HG02610 (cell line): Measurements from ENCODE around the gene UNC45A.

ENCODE experiments used
- ATAC-seq: cut with Tn5 transposase; IDR thresholded peaks from one replicate; pipeline ENCODE4 v1.9.1; 2021; ENCODE audit warnings: mild to moderate bottlenecking, moderate library complexity; ENCODE audit not compliant: unreplicated experiment

UNC45A gene

GRCh38 chr15:90942354-90943120 lies 7.5 kb downstream of the UNC45A start:
- ATAC-seq: no peak

GRCh38 chr15:90945091-90945490 lies 10.0 kb downstream of the UNC45A start:
- no peak for ATAC-seq

GRCh38 chr15:90946538-90946937 lies 11.5 kb downstream of the UNC45A start:
- no peak for ATAC-seq

GRCh38 chr15:90946941-90947576 lies 12.0 kb downstream of the UNC45A start:
- ATAC-seq: no peak

GRCh38 chr15:90947577-90948357 lies 12.7 kb downstream of the UNC45A start:
- no peak for ATAC-seq

DNA sequence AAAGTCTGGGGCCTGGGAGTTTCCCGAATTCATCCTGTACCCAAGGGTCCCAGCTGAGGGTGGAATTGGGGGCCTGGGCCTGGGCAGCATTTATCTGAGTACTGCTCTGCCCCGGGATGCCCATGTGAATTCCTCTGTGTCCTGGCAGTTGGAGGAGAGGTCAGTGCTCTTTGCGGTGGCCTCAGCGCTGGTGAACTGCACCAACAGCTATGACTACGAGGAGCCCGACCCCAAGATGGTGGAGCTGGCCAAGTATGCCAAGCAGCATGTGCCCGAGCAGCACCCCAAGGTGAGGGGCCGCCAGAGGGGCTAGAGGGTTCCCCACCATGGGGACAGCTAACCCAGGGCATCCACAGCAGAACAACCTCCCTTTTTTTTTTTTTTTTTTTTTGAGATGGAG lies 13.4 kb downstream of the UNC45A start:
- ATAC-seq: no peak

- no peak for ATAC-seq
These were observed 15.0 kb downstream of the UNC45A start for GRCh38 chr15:90949979-90950675.

- no peak for ATAC-seq
These were observed 15.6 kb downstream of the UNC45A start for GRCh38 chr15:90950676-90951075.

DNA sequence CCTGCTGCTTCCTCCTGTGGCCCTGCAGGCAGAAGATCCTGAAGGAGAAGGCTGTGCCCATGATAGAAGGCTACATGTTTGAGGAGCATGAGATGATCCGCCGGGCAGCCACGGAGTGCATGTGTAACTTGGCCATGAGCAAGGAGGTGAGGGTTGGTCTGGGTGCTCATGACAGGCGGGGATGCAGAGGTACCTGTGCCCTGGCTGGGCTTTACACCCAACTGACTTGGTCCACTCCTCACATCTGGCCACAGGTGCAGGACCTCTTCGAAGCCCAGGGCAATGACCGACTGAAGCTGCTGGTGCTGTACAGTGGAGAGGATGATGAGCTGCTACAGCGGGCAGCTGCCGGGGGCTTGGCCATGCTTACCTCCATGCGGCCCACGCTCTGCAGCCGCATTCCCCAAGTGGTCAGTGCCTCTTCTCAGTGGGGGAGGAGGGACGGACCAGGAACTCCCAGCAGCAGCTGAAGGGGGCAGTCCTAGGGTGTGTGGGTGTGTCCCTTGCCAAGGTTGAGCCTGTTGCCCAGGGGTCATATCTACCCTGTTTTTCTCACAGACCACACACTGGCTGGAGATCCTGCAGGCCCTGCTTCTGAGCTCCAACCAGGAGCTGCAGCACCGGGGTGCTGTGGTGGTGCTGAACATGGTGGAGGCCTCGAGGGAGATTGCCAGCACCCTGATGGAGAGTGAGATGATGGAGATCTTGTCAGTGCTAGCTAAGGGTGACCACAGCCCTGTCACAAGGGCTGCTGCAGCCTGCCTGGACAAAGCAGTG lies 18.0 kb downstream of the UNC45A start:
- ATAC-seq: no peak

GRCh38 chr15:90953947-90954711 lies 19.0 kb downstream of the UNC45A start:
- ATAC-seq: no peak

- peak; percentile 95 for ATAC-seq
These were observed 19.9 kb downstream of the UNC45A start, which contains the start of gene RCCD1 for GRCh38 chr15:90954712-90955623. Gene RCCD1, plus strand, starts transcription at chr15:90954884. Its CDS starts 1,851 bp downstream, at chr15:90956735.

DNA sequence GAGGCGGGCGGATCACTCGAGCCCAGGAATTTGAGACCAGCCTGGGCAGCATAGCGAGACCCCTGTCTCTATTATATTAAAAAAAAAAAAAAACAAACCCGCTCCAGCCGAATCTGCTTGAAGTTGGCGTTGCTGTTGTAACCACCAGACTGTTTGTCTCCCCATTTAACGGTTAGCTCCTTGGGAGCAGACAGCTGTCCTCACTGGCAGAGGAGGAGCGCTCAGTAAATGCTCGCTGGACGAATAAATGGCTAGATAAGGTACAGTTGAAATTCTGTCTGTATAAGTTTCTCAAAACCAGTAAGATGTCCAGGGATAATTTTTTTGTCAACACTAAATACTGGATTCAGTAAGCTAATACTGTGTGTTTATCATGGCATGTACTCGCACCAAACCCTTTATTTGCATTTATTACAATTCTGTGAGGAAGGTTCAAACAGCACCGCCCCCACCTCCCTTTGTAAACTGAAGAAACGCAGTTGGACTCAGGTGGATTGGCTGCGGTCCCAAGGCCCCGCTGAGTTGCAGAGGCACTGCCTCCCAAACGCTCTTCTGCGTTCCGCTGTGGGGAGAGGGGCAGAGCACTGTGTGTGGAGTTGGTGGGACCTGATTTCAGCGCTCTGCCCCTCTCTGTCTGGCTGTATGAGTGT lies 20.7 kb downstream of the UNC45A start:
- ATAC-seq: no peak

DNA sequence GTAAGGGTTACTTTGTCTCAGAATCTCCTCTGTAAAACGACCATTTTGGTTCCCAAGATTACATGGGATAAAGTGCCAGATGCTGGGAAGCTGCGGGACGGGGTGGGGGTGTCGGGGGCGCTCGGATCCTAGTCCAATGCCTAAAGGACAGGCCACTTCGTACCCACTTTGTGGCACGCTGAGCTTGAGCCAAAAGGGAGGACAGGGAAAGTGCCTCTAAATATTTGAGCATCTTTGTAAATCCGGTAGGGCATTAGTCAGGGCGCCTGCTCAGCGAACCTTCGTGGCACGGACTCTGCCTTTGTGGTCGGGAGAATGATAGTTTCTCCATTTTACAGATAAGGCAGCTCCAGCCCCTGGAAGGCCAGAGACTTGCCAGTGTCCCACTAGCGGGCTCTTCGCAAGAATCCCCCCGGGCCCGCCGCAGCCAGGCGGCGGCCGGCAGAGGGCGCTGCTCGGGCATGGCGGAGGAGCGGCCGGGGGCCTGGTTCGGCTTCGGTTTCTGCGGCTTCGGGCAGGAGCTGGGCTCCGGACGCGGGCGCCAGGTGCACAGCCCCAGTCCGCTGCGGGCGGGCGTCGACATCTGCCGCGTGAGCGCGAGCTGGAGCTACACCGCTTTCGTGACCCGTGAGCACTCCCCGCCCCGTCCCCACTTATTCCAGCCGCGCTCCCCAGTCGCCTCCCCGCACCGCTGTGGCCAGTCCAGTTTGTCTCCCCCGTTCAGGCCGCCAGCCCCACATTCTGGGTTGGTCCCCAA lies 21.4 kb downstream of the UNC45A start:
- no peak for ATAC-seq

- ATAC-seq: no peak
These were observed 22.1 kb downstream of the UNC45A start for GRCh38 chr15:90957031-90957790.

DNA sequence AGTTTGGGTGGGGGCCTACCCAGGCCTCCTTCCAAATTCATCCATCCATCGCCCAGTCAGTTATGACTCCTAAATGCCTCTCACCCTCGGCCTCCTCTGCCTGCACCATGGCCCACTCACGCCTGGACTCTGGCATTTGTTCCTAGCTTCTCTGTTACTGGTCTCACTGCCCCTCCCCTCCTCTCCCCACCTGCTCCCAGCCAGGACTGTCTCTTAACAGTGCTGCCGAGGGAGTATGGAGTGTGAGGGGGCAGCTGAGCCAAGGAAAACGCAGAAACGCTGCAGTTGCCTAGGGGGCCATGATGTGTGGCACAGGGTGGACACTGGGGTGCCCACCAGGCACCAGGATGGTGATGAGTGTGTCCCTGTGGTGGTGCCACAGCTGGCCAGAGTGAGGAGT lies 22.7 kb downstream of the UNC45A start:
- no peak for ATAC-seq

DNA sequence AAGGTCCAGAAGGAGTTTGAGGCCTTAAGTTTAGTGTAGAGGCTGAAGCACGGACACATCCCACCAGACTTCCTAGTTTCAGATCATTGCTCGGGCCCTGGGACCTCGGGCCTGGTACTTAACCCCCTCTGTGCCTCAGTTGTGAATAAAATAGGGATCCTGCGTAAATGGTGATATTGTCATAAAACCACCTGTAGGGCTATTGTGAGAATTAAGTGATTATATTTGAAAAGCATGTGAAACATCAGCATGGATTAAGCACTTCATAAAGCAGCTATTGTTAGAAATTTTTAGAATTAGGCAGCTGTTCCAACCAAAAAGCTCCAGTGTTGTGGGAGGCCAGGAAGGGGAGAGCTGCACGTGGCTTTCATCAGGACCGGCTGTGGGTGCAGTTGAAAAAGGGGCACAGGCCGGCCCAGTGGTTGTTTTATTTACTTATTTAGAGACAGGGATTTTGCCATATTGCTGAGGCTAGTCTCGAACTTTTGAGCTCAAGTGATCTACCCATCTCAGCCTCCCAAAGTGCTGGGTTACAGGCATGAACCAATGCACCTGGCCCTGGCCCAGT lies 24.0 kb downstream of the UNC45A start:
- no peak for ATAC-seq
